ENCODE results near the gene CALHM6.

CALHM6 gene

GRCh38 chr6:116422238-116422637, 38.9 kb upstream of the CALHM6 start:
- no peak overlapping the region for H3K4me3 ChIP-seq (ENCODE audit: low read depth, low read length)
- TF ChIP-seq CTCF (IDR thresholded peaks at IDR 0.05; ENCODE audit: low read depth, low read length, missing control alignments): no peak
- DNase-seq (ENCODE audit: low read depth): no peak
- in situ Hi-C loops (cut with HindIII; ENCODE audit: low sequenced_read_pairs): no loop called here

GRCh38 chr6:116424001-116424400, 37.2 kb upstream of the CALHM6 start:
- H3K4me3 ChIP-seq (ENCODE audit: low read depth, low read length): no peak overlapping the region
- in situ Hi-C loops (cut with HindIII; ENCODE audit: low sequenced_read_pairs): no loop called here
- no peak for DNase-seq (ENCODE audit: low read depth)
- no peak for TF ChIP-seq CTCF (IDR thresholded peaks at IDR 0.05; ENCODE audit: low read depth, low read length, missing control alignments)

- H3K4me3 ChIP-seq (ENCODE audit: low read depth, low read length): no peak overlapping the region
- DNase-seq (ENCODE audit: low read depth): no peak
- in situ Hi-C loops (cut with HindIII; ENCODE audit: low sequenced_read_pairs): no loop called here
- TF ChIP-seq CTCF (IDR thresholded peaks at IDR 0.05; ENCODE audit: low read depth, low read length, missing control alignments): no peak
These were observed 34.6 kb upstream of the CALHM6 start for GRCh38 chr6:116426551-116426950.

GRCh38 chr6:116429111-116429510, 32.1 kb upstream of the CALHM6 start:
- H3K4me3 ChIP-seq (ENCODE audit: low read depth, low read length): no peak overlapping the region
- DNase-seq (ENCODE audit: low read depth): no peak
- in situ Hi-C loops (cut with HindIII; ENCODE audit: low sequenced_read_pairs): no loop called here
- TF ChIP-seq CTCF (IDR thresholded peaks at IDR 0.05; ENCODE audit: low read depth, low read length, missing control alignments): no peak

- TF ChIP-seq CTCF (IDR thresholded peaks at IDR 0.05; ENCODE audit: low read depth, low read length, missing control alignments): no peak
- no peak overlapping the region for H3K4me3 ChIP-seq (ENCODE audit: low read depth, low read length)
- in situ Hi-C loops (cut with HindIII; ENCODE audit: low sequenced_read_pairs): no loop called here
These were observed 30.3 kb upstream of the CALHM6 start for GRCh38 chr6:116430860-116431259.

GRCh38 chr6:116431964-116432595, 29.1 kb upstream of the CALHM6 start:
- no peak for TF ChIP-seq CTCF (IDR thresholded peaks at IDR 0.05; ENCODE audit: low read depth, low read length, missing control alignments)
- no peak for DNase-seq (ENCODE audit: low read depth)
- in situ Hi-C loops (cut with HindIII; ENCODE audit: low sequenced_read_pairs): no loop called here
- H3K4me3 ChIP-seq (ENCODE audit: low read depth, low read length): no peak overlapping the region

More at GRCh38 chr6:116430860-116431259, 30.3 kb upstream of the CALHM6 start:
- no peak for DNase-seq (ENCODE audit: low read depth)

Measured in astrocyte of the cerebellum (primary cell).